ENCODE results near the gene CHRNA1.

The CHRNA1 gene

DNA sequence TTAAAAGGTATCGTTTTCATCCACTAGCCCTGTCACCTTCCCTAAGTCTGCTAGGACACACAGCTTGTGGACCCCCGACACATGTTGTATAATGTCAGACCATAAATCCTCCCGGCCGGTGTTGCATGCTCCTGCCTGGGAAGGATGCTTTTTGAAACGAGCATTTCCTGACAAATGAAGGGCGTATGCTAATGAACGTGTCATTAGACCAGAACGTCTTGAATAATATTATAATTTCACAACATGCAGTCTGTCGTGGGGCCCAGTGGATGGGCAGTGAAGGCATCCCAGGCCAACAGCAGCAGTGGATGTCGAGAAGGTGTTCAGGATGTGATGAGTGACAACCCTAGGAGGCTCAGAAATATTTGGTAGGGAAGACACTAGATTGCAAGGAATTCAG, 7.5 kb downstream of the CHRNA1 start:
- Histone ChIP-seq H3K36me3 (ENCODE audit: insufficient read depth, low read length) (no peaks in the 10 kb centered on the region), H3K4me3 (ENCODE audit: low read depth in 1 of 2, low read length in 2 of 2) (no peak overlapping the region), H3K27me3 (ENCODE audit: control insufficient read depth in 1 of 2, insufficient read depth in 2 of 2, low read length in 2 of 2) (no peaks in the 10 kb centered on the region), H3K9ac (ENCODE audit: low read length) (no peak overlapping the region), H3K27ac (ENCODE audit: low read depth, low read length) (no peak overlapping the region), H3K4me1 (ENCODE audit: insufficient read depth, low read length) (no peaks in the 10 kb centered on the region), H3K9me3 (ENCODE audit: low read length) (no peaks in the 10 kb centered on the region)

DNA sequence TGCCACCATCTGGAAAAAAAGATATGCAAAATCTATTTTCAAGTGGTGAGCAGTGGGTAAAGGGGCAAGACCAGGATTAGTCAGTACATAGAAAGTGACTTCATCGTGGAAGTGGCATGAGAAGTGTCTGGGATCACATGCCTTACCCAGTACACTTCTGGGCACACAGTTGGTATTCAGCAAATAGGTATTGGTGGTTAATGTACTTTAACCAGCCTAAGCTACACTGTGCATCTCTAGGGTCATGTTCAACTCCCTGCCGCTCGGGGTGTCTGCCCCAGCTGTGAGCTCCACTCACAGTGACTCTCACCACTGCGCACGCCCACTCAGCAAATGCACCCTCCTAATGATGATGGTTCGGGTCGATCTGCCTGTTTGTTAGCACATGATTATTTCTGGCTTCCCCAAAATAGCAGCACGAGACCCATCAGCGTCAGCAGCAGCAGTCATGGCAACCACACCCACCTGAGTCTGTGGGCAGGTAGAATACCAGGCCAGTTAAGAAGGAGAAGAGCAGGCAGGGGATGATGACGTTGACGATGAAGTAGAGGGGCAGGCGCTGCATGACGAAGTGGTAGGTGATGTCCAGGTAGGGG, 11.1 kb downstream of the CHRNA1 start:
- H3K27me3 ChIP-seq (ENCODE audit: control insufficient read depth in 1 of 2, insufficient read depth in 2 of 2, low read length in 2 of 2) = no peaks in the 10 kb centered on the region
- no peak overlapping the region for H3K9ac ChIP-seq (ENCODE audit: low read length)
- no peaks in the 10 kb centered on the region for H3K9me3 ChIP-seq (ENCODE audit: low read length)
- H3K4me1 ChIP-seq (ENCODE audit: insufficient read depth, low read length) = no peaks in the 10 kb centered on the region
- H3K36me3 ChIP-seq (ENCODE audit: insufficient read depth, low read length) = no peaks in the 10 kb centered on the region
- no peak overlapping the region for H3K27ac ChIP-seq (ENCODE audit: low read depth, low read length)
- H3K4me3 ChIP-seq (ENCODE audit: low read depth in 1 of 2, low read length in 2 of 2) = no peak overlapping the region

DNA sequence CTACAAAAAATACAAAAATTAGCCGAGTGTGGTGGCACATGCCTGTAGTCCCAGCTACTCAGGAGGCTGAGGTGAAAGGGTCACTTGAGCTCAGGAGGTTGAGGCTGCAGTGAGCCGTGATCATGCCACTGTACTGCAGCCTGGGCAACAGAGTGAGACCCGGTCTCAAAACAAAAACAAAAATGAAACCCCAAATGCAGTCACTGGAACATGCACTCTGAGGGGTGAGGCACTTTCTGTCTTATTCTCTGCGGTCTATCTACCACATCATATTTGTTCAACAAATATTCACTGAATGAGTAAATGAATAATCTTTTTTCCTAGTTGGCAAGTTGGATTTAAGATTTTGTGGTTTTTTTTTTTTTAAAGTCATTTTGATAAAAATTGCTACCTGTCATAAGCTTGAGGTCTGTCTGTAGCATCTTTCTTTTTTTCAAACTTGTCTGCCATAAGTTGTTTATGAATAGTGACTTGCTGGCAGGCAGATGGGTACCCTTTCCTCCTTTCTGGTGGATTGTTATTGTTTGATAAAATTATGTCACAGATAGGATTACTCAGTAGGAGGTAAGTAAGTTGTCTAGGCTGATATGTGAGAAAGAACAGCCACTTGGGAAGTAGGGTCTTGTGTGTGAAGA, 11.8 kb downstream of the CHRNA1 start:
- no peaks in the 10 kb centered on the region for H3K27me3 ChIP-seq (ENCODE audit: control insufficient read depth in 1 of 2, insufficient read depth in 2 of 2, low read length in 2 of 2)
- H3K4me3 ChIP-seq (ENCODE audit: low read depth in 1 of 2, low read length in 2 of 2) = no peak overlapping the region
- H3K27ac ChIP-seq (ENCODE audit: low read depth, low read length) = no peak overlapping the region
- no peaks in the 10 kb centered on the region for H3K4me1 ChIP-seq (ENCODE audit: insufficient read depth, low read length)
- H3K9me3 ChIP-seq (ENCODE audit: low read length) = no peaks in the 10 kb centered on the region
- H3K9ac ChIP-seq (ENCODE audit: low read length) = no peak overlapping the region
- no peaks in the 10 kb centered on the region for H3K36me3 ChIP-seq (ENCODE audit: insufficient read depth, low read length)

DNA sequence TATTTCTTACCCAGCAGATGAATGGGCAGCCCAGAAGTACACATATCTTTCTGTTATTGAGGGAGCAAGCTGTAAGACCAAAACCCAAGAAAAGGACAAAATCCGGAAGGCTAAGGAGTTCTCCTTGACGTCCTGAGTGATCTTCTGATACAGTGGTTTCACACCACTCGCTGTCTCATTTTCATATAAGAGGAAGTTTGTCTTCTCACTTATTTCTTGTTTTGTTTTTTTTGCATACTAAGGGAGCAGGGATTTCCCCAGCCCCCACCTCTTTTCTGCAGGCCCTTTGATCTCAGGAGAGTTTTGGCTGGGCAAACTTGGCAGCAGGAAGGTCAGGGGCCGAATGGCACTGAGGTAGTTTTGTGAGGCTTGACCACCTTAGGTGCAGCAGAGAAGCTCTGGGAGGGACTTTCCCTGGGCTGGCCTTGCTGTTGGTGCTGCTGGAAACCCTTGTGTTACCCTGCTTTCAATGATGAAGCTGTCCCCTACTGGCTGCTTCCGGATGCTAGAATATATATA, 13.3 kb downstream of the CHRNA1 start:
- H3K27ac ChIP-seq (ENCODE audit: low read depth, low read length) = no peak overlapping the region
- no peak overlapping the region for H3K4me3 ChIP-seq (ENCODE audit: low read depth in 1 of 2, low read length in 2 of 2)
- no peaks in the 10 kb centered on the region for H3K27me3 ChIP-seq (ENCODE audit: control insufficient read depth in 1 of 2, insufficient read depth in 2 of 2, low read length in 2 of 2)
- no peaks in the 10 kb centered on the region for H3K36me3 ChIP-seq (ENCODE audit: insufficient read depth, low read length)
- H3K9ac ChIP-seq (ENCODE audit: low read length) = no peak overlapping the region
- H3K9me3 ChIP-seq (ENCODE audit: low read length) = no peaks in the 10 kb centered on the region
- H3K4me1 ChIP-seq (ENCODE audit: insufficient read depth, low read length) = no peaks in the 10 kb centered on the region

DNA sequence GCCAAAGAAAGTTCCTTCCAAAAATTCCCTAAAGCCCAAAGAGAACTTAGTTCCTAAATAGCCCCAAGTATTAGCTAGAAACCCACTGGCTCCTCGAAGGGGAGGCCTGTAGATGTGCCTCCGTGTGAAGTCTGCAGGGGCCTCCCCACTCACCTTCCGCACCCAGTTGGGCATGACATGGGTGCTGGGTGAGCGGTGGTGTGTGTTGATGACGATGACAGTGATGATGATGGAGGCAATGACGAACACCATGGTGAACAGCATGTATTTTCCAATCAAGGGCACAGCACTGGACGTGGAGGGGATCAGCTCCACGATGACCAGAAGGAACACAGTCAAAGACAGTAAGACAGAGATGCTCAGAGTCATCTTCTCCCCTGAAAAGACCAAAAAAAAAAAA, 14.5 kb downstream of the CHRNA1 start:
- Histone ChIP-seq H3K27me3 (ENCODE audit: control insufficient read depth in 1 of 2, insufficient read depth in 2 of 2, low read length in 2 of 2) (no peaks in the 10 kb centered on the region), H3K27ac (ENCODE audit: low read depth, low read length) (no peak overlapping the region), H3K4me1 (ENCODE audit: insufficient read depth, low read length) (no peaks in the 10 kb centered on the region), H3K9ac (ENCODE audit: low read length) (no peak overlapping the region), H3K4me3 (ENCODE audit: low read depth in 1 of 2, low read length in 2 of 2) (no peak overlapping the region), H3K9me3 (ENCODE audit: low read length) (no peaks in the 10 kb centered on the region), H3K36me3 (ENCODE audit: insufficient read depth, low read length) (no peaks in the 10 kb centered on the region)

DNA sequence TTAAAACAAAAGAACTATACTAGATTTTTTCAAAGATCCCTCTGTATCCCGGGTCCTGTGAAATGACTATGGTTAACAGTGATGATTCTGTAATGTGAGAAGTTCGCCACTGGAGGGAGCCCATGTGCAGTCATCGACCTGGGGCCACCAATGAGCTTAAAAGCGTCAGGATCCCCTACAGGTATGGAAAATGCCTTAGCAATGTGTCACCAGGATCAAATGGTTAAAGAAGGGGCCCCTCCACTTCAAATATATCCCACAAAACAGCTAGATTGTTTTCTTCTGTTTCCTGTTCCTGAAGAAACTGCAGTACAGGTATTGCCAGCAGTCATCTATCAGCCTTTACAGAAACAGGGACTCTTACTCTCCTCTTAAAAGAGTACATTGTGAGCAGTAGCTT, 15.3 kb downstream of the CHRNA1 start:
- no peaks in the 10 kb centered on the region for H3K27me3 ChIP-seq (ENCODE audit: control insufficient read depth in 1 of 2, insufficient read depth in 2 of 2, low read length in 2 of 2)
- H3K9me3 ChIP-seq (ENCODE audit: low read length) = no peaks in the 10 kb centered on the region
- H3K4me3 ChIP-seq (ENCODE audit: low read depth in 1 of 2, low read length in 2 of 2) = no peak overlapping the region
- no peaks in the 10 kb centered on the region for H3K4me1 ChIP-seq (ENCODE audit: insufficient read depth, low read length)
- H3K27ac ChIP-seq (ENCODE audit: low read depth, low read length) = no peak overlapping the region
- no peaks in the 10 kb centered on the region for H3K36me3 ChIP-seq (ENCODE audit: insufficient read depth, low read length)
- no peak overlapping the region for H3K9ac ChIP-seq (ENCODE audit: low read length)

DNA sequence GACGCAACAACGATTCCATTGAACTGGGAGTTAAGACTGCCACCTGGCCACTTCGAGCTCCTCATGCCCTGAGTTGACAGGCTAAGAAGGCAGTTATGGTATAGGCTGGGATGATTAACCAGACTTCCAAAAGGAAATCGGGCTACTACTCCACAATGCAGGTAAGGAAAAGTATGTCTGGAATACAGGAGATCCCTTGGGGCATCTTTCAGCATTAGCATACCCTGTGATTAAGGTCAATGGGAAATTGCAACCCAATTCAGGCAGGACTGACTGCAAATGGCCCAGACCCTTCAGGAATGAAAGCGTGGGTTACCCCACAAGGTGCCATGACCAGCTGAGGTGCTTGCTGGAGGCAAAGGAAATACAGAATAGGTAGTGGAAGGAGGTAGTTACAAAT, 19.1 kb downstream of the CHRNA1 start:
- no peaks in the 10 kb centered on the region for H3K4me1 ChIP-seq (ENCODE audit: insufficient read depth, low read length)
- no peak overlapping the region for H3K27ac ChIP-seq (ENCODE audit: low read depth, low read length)
- H3K27me3 ChIP-seq (ENCODE audit: control insufficient read depth in 1 of 2, insufficient read depth in 2 of 2, low read length in 2 of 2) = no peaks in the 10 kb centered on the region
- no peaks in the 10 kb centered on the region for H3K9me3 ChIP-seq (ENCODE audit: low read length)
- H3K4me3 ChIP-seq (ENCODE audit: low read depth in 1 of 2, low read length in 2 of 2) = no peak overlapping the region
- H3K36me3 ChIP-seq (ENCODE audit: insufficient read depth, low read length) = no peaks in the 10 kb centered on the region
- H3K9ac ChIP-seq (ENCODE audit: low read length) = no peak overlapping the region

DNA sequence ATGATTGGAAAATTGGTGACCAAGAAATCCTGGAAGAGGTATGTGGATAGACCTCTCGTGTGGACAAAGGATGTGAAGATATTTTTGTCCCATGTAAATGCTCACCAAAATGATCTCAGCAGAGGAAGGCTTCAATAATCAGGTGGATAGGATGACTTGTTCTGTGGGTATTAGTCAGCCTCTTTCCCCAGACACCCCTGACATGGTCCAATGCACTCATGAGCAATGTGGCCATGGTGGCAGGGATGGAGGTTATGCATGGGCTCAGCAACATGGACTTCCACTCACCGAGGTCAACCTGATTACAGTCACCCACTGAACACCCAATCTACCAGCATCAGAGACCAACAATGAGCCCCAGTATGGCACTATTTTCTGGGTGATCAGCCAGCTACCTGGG, 20.2 kb downstream of the CHRNA1 start:
- Histone ChIP-seq H3K9ac (ENCODE audit: low read length) (no peak overlapping the region), H3K4me3 (ENCODE audit: low read depth in 1 of 2, low read length in 2 of 2) (no peak overlapping the region), H3K4me1 (ENCODE audit: insufficient read depth, low read length) (no peaks in the 10 kb centered on the region), H3K27me3 (ENCODE audit: control insufficient read depth in 1 of 2, insufficient read depth in 2 of 2, low read length in 2 of 2) (no peaks in the 10 kb centered on the region), H3K9me3 (ENCODE audit: low read length) (no peaks in the 10 kb centered on the region), H3K36me3 (ENCODE audit: insufficient read depth, low read length) (no peaks in the 10 kb centered on the region), H3K27ac (ENCODE audit: low read depth, low read length) (no peak overlapping the region)

DNA sequence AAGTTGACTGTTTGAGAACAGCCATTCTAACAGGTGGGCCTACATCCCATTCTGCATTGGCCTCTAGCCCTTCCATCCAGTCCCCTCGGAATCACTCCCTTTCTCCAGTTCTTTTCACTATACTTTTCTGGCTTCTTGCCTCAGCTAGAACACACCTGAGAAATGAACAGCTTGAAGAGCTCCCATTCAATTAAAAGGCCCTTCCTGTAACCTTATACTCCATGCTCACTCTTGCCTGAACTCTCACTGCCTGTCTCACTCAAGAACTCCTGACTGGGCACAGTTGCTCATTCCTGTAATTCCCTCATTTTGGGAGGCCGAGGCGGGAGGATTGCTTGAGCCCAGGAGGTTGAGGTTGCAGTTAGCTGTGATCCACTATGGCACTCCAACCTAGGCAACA, 23.6 kb downstream of the CHRNA1 start:
- Histone ChIP-seq H3K27ac (ENCODE audit: low read depth, low read length) (no peak overlapping the region), H3K36me3 (ENCODE audit: insufficient read depth, low read length) (no peaks in the 10 kb centered on the region), H3K9ac (ENCODE audit: low read length) (no peak overlapping the region), H3K9me3 (ENCODE audit: low read length) (no peaks in the 10 kb centered on the region), H3K4me1 (ENCODE audit: insufficient read depth, low read length) (no peaks in the 10 kb centered on the region), H3K27me3 (ENCODE audit: control insufficient read depth in 1 of 2, insufficient read depth in 2 of 2, low read length in 2 of 2) (no peaks in the 10 kb centered on the region), H3K4me3 (ENCODE audit: low read depth in 1 of 2, low read length in 2 of 2) (no peak overlapping the region)

DNA sequence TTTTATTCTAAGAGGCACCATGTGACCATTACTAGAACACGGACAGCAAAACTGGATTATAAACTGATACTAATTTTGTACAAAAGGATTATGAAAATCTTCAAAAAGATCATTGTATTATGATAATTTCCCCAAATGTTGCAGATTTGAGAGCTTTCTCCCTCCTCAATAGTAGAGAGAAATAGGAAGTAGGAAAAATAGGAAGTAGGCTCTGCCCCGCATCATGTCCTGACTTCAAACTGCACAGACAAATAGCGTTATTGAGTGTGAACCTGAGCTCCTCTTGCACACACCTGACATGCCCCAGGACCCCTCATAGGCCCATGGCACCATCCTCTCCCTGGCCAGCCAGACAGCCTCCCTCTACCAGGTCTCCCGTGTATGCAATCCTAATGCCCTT, 25.4 kb downstream of the CHRNA1 start:
- Histone ChIP-seq H3K9me3 (ENCODE audit: low read length) (no peaks in the 10 kb centered on the region), H3K4me3 (ENCODE audit: low read depth in 1 of 2, low read length in 2 of 2) (no peak overlapping the region), H3K36me3 (ENCODE audit: insufficient read depth, low read length) (no peaks in the 10 kb centered on the region), H3K27me3 (ENCODE audit: control insufficient read depth in 1 of 2, insufficient read depth in 2 of 2, low read length in 2 of 2) (no peaks in the 10 kb centered on the region), H3K9ac (ENCODE audit: low read length) (no peak overlapping the region), H3K27ac (ENCODE audit: low read depth, low read length) (no peak overlapping the region), H3K4me1 (ENCODE audit: insufficient read depth, low read length) (no peaks in the 10 kb centered on the region)

DNA sequence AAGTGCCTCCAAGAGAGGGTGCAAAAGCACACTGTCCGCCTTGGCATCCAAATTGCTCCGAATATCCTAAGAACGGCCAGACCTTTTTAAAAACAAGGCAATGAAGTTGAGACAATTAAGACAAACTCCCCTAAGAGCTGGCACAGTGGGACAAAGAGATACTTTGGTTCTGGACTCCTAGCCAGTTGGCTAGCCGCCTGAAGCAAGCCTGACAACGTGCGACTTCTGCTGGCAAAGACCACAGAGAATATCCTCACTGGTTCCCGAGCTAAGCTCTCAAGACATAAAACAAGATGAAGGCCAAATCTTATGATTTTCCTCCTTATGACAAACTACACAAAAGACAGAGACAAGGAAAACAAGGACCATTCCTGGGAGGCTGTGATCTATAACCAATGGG, 32.7 kb downstream of the CHRNA1 start:
- H3K9ac ChIP-seq (ENCODE audit: low read length) = no peak overlapping the region
- H3K9me3 ChIP-seq (ENCODE audit: low read length) = no peaks in the 10 kb centered on the region
- no peak overlapping the region for H3K4me3 ChIP-seq (ENCODE audit: low read depth in 1 of 2, low read length in 2 of 2)
- H3K36me3 ChIP-seq (ENCODE audit: insufficient read depth, low read length) = no peaks in the 10 kb centered on the region
- no peaks in the 10 kb centered on the region for H3K4me1 ChIP-seq (ENCODE audit: insufficient read depth, low read length)
- H3K27ac ChIP-seq (ENCODE audit: low read depth, low read length) = no peak overlapping the region
- peaks cover 9 to 10% of the 10 kb centered on the region in 2 donors for H3K27me3 ChIP-seq (ENCODE audit: control insufficient read depth in 1 of 2, insufficient read depth in 2 of 2, low read length in 2 of 2)

DNA sequence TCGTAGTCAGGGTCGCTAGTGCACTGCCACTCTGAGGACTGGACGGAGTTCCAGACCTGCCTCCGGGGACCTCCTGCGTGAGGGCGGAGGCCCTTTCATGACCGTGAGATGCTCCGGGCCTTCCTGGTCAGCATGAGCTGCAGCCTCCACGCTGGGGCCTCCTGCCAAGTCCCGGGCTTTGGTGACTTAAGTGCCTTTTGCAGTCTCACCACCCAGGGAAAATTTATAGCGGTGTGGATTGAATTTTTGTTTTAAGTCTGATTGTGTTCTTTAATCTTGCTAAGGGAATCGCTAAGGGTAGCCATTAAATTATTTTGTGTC, 33.6 kb downstream of the CHRNA1 start:
- H3K27me3 ChIP-seq (ENCODE audit: control insufficient read depth in 1 of 2, insufficient read depth in 2 of 2, low read length in 2 of 2) = peaks cover 9 to 10% of the 10 kb centered on the region in 2 donors
- H3K27ac ChIP-seq (ENCODE audit: low read depth, low read length) = no peak overlapping the region
- no peaks in the 10 kb centered on the region for H3K36me3 ChIP-seq (ENCODE audit: insufficient read depth, low read length)
- no peaks in the 10 kb centered on the region for H3K4me1 ChIP-seq (ENCODE audit: insufficient read depth, low read length)
- no peaks in the 10 kb centered on the region for H3K9me3 ChIP-seq (ENCODE audit: low read length)
- H3K9ac ChIP-seq (ENCODE audit: low read length) = no peak overlapping the region
- peak overlapping the region in 1 of 2 donors; percentile 61 for H3K4me3 ChIP-seq (ENCODE audit: low read depth in 1 of 2, low read length in 2 of 2)

Data from muscle layer of colon (tissue), 2 donors.